ENCODE measurements around the gene TMEM91. TPM values are rescaled to one million over a fixed set of nuclear protein-coding genes. Genes with fewer than 3 reads are reported as not detected.

Gene TMEM91
- polyA plus RNA-seq, 1 donor (not counting 4 experiments of a cell fraction or from before 2014, with no cell fraction given) = 6.3 TPM

DNA sequence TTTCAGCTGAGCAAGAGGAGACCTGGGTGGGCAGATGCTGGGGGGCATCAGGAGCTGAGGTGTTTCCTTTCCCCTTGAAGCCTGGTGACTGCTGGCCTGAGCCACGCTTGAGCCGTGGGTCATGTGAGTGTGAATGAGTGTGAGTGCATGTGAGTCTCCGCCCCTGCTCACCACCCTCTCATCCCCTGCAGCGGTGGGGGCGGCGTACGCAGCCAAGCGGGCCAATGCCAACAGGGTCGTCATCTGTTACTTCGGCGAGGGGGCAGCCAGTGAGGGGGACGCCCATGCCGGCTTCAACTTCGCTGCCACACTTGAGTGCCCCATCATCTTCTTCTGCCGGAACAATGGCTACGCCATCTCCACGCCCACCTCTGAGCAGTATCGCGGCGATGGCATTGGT, 45.6 kb downstream of the TMEM91 start:
- DNase-seq (ENCODE audit: low read depth, low spot score) (no peak), FAIRE-seq (no peak)
- H4K20me1 ChIP-seq (ENCODE audit: control insufficient read depth, extremely low read depth, insufficient read depth, low read length) = no peaks in the 10 kb centered on the region
- peaks cover 16 to 19% of the 10 kb centered on the region in 2 experiments for H3K36me3 ChIP-seq (ENCODE audit: control insufficient read depth in 2 of 2, extremely low read depth in 1 of 2, insufficient read depth in 2 of 2, low read length in 2 of 2)
- dilution Hi-C loops (cut with MboI; ENCODE audit: extremely low pct_ligation_motif_present, low sequenced_read_pairs) = no loop called here
- H2AFZ ChIP-seq (ENCODE audit: control insufficient read depth, low read length) = no peak overlapping the region
- H3K27me3 ChIP-seq (ENCODE audit: control insufficient read depth, extremely low read depth, insufficient read depth, low read length) = no peaks in the 10 kb centered on the region
- peaks cover 1% of the 10 kb centered on the region for H3K79me2 ChIP-seq (ENCODE audit: control insufficient read depth, insufficient read depth, low read length)
- no peak overlapping the region for H3K4me3 ChIP-seq (ENCODE audit: control insufficient read depth in 2 of 3, extremely low read depth in 1 of 3, insufficient read depth in 2 of 3, low read depth in 1 of 3, low read length in 3 of 3)
- H3K27ac ChIP-seq (ENCODE audit: control insufficient read depth, insufficient read depth, low read length) = no peak overlapping the region
- no peak overlapping the region for H3K9ac ChIP-seq (ENCODE audit: control insufficient read depth, extremely low read depth, insufficient read depth, low read length)
- no peak for TF ChIP-seq EZH2 (IDR thresholded peaks at IDR 0.05; ENCODE audit: low read length)
- TF ChIP-seq, protein P1, sequence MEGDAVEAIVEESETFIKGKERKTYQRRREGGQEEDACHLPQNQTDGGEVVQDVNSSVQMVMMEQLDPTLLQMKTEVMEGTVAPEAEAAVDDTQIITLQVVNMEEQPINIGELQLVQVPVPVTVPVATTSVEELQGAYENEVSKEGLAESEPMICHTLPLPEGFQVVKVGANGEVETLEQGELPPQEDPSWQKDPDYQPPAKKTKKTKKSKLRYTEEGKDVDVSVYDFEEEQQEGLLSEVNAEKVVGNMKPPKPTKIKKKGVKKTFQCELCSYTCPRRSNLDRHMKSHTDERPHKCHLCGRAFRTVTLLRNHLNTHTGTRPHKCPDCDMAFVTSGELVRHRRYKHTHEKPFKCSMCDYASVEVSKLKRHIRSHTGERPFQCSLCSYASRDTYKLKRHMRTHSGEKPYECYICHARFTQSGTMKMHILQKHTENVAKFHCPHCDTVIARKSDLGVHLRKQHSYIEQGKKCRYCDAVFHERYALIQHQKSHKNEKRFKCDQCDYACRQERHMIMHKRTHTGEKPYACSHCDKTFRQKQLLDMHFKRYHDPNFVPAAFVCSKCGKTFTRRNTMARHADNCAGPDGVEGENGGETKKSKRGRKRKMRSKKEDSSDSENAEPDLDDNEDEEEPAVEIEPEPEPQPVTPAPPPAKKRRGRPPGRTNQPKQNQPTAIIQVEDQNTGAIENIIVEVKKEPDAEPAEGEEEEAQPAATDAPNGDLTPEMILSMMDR (optimal IDR thresholded peaks at IDR 0.05 in 1 of 3, IDR thresholded peaks at IDR 0.05 in 1 of 3, conservative IDR thresholded peaks at IDR 0.05 in 1 of 3; ENCODE audit: extremely low read depth in 1 of 3, insufficient read depth in 2 of 3, low read length in 3 of 3) = no peak
- H3K4me1 ChIP-seq (ENCODE audit: control insufficient read depth, extremely low read depth, insufficient read depth, low read length) = peaks cover 4% of the 10 kb centered on the region
- no peaks in the 10 kb centered on the region for H3K9me3 ChIP-seq (ENCODE audit: control insufficient read depth, low read depth, low read length)
- H3K9me1 ChIP-seq (ENCODE audit: control insufficient read depth, extremely low read depth, insufficient read depth, low read length) = no peaks in the 10 kb centered on the region
- H3K4me2 ChIP-seq (ENCODE audit: control insufficient read depth, extremely low read depth, insufficient read depth, low read depth, low read length) = no peak overlapping the region

DNA sequence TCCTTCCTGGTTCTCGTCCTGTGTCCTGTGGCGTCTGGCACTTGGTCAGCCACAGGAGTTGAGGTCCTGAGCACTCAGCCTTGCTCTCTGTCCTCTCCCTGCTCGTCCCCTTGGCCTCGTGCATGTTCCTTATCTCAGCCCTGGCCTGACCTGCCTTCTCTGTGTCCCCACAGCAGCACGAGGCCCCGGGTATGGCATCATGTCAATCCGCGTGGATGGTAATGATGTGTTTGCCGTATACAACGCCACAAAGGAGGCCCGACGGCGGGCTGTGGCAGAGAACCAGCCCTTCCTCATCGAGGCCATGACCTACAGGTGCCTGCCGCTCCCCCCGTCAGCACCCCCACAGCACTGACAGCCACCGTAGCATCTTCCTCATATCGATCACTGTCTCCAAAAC, 46.1 kb downstream of the TMEM91 start:
- H3K9me1 ChIP-seq (ENCODE audit: control insufficient read depth, extremely low read depth, insufficient read depth, low read length) = no peaks in the 10 kb centered on the region
- no peak overlapping the region for H2AFZ ChIP-seq (ENCODE audit: control insufficient read depth, low read length)
- H3K4me3 ChIP-seq (ENCODE audit: control insufficient read depth in 2 of 3, extremely low read depth in 1 of 3, insufficient read depth in 2 of 3, low read depth in 1 of 3, low read length in 3 of 3) = no peak overlapping the region
- peaks cover 16 to 19% of the 10 kb centered on the region in 2 experiments for H3K36me3 ChIP-seq (ENCODE audit: control insufficient read depth in 2 of 2, extremely low read depth in 1 of 2, insufficient read depth in 2 of 2, low read length in 2 of 2)
- dilution Hi-C loops (cut with MboI; ENCODE audit: extremely low pct_ligation_motif_present, low sequenced_read_pairs) = no loop called here
- H3K27me3 ChIP-seq (ENCODE audit: control insufficient read depth, extremely low read depth, insufficient read depth, low read length) = no peaks in the 10 kb centered on the region
- TF ChIP-seq EZH2 (IDR thresholded peaks at IDR 0.05; ENCODE audit: low read length) = no peak
- TF ChIP-seq, protein P1 (optimal IDR thresholded peaks at IDR 0.05 in 1 of 3, IDR thresholded peaks at IDR 0.05 in 1 of 3, conservative IDR thresholded peaks at IDR 0.05 in 1 of 3; ENCODE audit: extremely low read depth in 1 of 3, insufficient read depth in 2 of 3, low read length in 3 of 3) = no peak
- no peak for DNase-seq (ENCODE audit: low read depth, low spot score)
- no peak overlapping the region for H3K4me2 ChIP-seq (ENCODE audit: control insufficient read depth, extremely low read depth, insufficient read depth, low read depth, low read length)
- H3K79me2 ChIP-seq (ENCODE audit: control insufficient read depth, insufficient read depth, low read length) = peaks cover 1% of the 10 kb centered on the region
- no peak overlapping the region for H3K27ac ChIP-seq (ENCODE audit: control insufficient read depth, insufficient read depth, low read length)
- H3K4me1 ChIP-seq (ENCODE audit: control insufficient read depth, extremely low read depth, insufficient read depth, low read length) = peaks cover 5% of the 10 kb centered on the region
- no peak for FAIRE-seq
- H3K9ac ChIP-seq (ENCODE audit: control insufficient read depth, extremely low read depth, insufficient read depth, low read length) = no peak overlapping the region
- no peaks in the 10 kb centered on the region for H4K20me1 ChIP-seq (ENCODE audit: control insufficient read depth, extremely low read depth, insufficient read depth, low read length)
- H3K9me3 ChIP-seq (ENCODE audit: control insufficient read depth, low read depth, low read length) = no peaks in the 10 kb centered on the region

Data from keratinocyte (primary cell).